ENCODE measurements around the gene CKS1B. TPM values are rescaled to one million over a fixed set of nuclear protein-coding genes. Genes with fewer than 3 reads are reported as not detected.
"Not testable (repeated sequence)": the region's sequence is repeated elsewhere in the genome, so short reads cannot be mapped to it uniquely, and the experiment has no call there.

The CKS1B gene
- total RNA-seq, 1 donor from 2014 or later = 18.5 TPM

DNA sequence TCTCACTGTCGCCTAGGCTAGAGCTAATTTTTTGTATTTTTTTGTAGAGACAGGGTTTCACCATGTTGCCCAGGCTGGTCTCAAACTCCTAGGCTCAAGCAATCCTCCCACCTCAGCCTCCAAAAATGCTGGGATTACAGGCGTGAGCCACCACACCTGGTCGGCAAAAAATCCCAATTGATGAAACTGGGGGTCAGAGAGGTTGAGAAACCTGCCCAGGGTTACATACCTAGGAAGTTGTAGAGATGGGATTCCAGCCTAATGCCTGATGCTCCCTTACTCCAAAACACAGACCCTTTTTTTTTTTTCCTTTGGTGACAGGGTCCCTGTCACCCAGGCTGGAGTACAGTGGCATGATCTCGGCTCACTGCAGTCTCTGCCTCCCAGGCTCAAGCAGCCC, 12.3 kb downstream of the CKS1B start:
- not testable (repeated sequence) for DNase-seq (ENCODE audit: low spot score)

DNA sequence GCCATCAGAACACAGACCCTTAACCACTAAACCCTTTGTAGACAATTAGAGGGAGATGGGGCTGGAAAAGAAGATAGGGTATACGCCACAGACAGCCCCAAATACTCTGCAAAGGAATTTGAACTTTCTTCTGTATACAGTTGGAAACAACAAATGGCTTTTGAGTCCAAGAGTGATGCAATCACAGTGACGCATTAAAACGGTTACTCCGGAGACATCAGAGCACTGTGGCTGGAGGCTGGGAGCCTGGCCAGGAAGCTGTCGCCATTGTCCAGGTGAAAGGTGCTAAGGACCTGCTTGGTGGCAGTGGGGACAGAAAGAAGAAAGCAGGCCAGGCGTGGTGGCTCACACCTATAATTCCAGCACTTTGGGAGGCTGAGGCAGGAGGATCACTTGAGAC, 12.8 kb downstream of the CKS1B start:
- DNase-seq (ENCODE audit: low spot score) = no peak

DNA sequence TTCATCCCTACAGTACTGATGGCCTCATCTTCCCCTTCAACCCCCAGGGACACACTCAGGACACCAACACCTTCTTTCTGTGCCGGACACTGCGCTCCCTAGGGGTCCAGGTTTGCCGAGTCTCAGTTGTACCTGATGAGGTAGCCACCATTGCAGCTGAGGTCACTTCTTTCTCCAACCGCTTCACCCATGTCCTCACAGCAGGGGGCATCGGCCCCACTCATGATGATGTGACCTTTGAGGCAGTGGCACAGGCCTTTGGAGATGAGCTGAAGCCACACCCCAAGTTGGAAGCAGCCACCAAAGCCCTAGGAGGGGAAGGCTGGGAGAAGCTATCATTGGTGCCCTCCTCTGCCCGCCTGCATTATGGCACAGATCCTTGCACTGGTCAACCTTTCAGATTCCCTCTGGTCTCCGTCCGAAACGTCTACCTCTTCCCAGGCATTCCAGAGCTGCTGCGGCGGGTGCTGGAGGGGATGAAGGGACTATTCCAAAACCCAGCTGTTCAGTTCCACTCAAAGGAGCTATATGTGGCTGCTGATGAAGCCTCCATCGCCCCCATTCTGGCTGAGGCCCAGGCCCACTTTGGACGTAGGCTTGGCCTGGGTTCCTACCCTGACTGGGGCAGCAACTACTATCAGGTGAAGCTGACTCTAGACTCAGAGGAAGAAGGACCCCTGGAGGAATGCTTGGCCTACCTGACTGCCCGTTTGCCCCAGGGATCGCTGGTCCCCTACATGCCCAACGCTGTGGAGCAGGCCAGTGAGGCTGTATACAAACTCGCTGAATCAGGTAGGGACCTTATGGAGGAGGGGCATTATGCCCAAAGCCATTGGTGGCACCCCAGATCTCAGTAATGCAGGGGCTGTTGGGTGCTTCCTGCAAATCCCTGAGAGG, 13.8 kb downstream of the CKS1B start:
- no peak for DNase-seq (ENCODE audit: low spot score)

DNA sequence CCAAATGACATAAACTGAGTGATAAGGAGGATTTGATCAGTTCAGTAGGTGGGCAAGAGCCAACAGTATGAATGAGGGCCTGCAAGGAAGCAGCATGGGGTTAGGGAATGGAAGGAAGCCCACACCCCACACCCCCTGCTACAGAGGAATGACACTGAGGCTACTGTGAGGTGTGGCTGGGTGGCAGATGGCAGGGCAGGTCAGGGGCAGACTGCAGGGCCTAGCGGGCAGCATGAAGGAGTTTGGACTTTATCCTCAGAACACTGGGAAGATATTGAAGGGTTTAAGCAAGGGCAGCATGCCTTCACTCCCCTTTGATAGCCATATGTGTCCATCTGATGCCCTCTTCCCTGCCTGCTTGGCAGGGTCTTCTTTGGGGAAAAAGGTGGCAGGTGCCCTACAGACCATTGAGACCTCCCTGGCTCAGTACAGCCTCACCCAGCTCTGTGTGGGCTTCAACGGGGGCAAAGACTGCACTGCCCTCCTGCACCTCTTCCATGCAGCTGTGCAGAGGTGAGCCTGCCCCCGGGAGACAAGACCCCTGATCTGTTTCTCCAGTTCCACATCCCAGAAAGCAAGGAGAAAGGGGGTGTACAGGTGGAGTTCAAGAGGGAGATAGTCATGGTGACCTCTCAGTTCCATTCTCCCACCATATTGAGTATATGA, 14.8 kb downstream of the CKS1B start:
- DNase-seq (ENCODE audit: low spot score) = no peak

DNA sequence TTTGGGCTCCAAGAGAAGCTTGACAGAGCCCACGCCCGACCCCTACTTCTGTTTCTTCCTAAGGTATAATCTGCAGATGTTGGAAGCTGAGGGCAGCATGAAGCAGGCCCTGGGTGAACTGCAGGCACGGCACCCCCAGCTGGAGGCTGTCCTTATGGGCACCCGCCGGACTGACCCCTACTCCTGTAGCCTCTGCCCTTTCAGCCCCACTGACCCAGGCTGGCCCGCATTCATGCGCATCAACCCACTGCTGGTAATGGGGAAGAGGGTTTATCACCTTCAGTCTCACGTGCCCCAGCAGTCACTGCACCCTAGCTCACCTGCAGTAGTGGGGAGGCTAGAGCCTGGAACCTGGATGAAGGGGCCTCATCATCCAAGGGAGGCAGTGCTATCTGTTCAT, 15.8 kb downstream of the CKS1B start:
- no peak for DNase-seq (ENCODE audit: low spot score)

DNA sequence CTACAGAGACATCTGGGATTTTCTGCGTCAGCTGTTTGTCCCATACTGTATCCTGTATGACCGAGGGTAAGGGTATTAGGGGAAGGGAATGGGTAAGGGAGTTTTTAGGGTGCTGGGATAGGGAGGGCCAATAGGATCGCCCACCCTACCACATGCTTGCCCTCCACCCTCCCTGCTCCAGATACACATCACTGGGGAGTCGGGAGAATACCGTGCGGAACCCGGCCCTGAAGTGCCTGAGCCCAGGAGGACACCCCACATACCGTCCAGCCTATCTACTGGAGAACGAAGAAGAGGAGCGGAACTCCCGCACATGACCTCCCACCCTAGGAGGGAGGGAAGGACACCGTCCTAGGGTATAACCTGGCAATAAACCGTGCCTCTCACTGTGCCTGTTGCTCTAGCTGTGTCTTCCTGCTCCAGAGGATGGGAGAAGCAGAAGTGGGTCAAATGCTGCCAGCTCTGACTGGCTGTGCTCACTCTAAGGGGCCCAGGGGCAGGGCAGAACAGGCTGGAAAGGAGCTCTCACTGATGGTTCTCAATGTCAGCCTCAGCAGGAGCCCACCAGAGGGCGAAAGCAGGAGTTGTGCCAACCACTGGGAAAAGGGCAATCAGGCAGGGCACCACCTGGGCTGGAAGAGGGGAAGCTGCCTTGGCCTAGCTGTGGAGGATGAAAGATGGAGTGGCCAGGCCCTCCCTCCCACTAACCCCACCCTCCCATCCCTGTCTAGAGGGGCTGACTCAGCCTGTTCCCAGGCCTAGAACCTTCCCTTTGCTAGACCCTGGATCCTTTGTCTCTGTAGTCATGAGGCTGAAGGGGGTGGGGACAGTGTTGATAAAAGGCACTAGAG, 18.5 kb downstream of the CKS1B start:
- peak; percentile 46 for DNase-seq (ENCODE audit: low spot score)

DNA sequence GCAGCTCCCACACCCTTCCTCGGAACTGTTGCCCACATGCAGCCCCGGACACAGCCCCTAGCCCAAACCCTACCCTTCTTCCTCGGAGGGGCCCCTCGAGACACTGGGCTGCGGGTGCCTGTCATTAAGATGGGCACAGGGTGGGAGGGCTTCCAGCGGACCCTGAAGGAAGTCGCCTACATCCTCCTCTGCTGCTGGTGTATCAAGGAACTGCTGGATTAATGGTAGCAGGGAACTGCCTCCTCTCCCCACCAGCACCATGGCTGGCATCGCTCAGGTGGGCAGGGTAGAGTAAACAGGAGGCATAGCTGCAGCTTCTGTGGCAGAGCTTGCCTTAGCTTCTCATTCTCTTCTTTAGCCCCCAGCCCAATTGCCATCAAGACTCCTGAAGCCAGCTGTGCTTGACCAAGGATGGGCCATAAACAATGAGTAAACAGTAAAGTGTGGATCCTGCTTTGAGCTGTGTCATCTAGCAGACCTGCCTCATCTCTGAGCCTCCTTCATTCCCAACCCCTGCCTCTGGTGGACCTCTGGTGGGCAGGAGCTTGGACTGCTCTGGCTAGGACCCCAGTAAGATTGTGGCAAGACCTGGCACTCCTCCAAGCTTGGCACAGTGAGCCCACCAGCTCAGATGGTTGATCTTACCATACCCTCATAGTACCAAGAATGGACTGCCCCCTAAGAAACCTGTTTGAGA, 19.2 kb downstream of the CKS1B start, which contains the start of gene LENEP:
Gene LENEP (plus strand): TSS at position 15 of the 697 bp plus-strand sequence. CDS start 22 bp downstream, at position 37.
- DNase-seq (ENCODE audit: low spot score) = no peak

DNA sequence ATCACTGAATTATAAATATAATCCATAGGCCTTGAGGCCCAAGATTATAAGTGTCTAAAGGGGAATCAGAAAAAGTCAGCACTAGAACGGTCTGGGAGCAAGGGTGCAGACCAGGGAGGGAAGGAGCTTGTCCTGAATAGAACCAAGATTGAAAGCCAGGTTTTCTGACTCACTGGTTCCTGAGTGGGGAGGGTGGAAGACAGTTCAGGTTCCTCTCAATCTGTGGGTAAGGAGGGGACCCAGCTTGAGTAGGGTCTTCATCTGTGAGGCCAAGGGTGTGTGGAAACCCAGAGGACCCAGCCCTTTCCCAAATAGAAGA, 19.7 kb downstream of the CKS1B start:
- no peak for DNase-seq (ENCODE audit: low spot score)

DNA sequence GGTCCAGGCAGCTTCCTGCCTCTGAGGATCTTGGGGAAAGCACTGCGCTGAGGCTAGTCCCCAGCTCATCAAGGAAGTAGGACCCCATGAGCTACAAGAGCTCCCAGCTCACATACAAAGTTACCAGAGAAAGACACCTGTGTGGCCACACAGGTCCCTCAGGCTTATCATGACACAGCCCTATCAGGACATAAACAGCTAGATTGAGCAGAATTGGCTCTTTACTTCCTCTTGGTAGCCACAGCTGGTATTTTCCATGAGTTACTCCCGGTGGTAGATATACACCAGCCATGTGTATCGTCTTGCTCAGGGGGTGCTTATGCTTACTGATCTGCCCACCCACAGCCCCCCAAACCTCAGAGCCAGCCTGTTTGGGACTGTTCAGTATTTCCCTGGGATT, 20.1 kb downstream of the CKS1B start:
- DNase-seq (ENCODE audit: low spot score) = no peak

DNA sequence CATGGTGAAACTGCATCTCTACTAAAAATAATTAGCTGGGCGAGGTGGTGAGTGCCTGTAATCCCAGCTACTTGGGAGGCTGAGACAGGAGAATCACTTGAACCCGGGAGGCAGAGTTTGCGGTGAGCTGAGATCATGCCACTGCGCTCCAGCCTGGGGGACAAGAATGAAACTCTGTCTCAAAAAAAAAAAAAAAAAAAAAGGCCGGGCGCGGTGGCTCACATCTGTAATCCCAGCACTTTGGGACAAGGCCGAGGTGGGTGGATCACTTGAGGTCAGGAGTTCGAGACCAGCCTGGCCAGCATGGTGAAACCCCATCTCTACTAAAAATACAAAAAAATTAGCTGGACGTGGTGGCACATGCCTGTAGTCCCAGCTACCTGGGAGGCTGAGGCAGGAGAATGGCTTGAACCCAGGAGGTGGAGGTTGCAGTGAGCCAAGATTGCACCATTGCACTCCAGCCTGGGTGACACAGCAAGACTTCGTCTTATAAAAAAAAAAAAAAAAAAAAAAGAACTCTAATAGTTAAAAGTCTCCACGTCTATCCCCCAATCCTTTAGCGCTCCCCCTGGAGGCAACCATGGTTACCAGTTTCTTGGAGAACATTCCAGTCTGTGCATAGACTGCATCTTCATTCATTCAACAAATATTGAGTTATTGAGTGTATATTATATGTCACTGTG, 21.0 kb downstream of the CKS1B start:
- peak; percentile 80 for DNase-seq (ENCODE audit: low spot score)

DNA sequence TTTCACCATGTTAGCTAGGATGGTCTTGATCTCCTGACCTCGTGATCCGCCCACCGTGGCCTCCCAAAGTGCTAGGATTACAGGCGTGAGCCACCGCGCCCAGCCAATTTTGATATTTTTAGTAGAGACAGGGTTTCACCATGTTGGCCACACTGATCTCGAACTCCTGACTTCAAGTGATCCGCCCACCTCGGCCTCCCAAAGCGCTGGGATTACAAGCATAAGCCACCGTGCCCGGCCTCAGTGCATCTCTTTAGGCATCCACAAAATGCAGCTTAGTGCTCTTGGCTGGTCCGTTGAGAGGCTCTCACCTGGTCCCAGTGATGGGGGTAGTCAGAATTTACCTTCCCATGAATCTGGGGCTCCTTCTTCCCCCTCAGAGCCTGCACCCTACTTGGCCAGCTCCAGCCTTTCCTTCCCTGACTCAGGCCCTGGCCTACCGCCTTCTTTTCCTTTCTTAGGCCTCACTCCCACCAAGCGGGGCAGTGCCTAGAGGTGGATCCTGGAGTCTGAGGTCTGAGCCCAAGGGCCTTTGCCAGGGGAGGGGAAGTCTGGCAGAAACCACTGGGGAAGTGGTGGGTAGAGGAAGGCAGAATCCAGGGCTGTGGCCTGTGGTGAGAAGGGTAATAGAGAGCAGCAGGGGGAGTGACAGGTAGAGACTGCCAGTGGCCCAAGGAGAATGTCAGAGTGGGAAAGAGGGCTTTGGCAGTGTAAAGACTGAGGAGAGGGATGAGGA, 22.7 kb downstream of the CKS1B start:
- DNase-seq (ENCODE audit: low spot score) = no peak

DNA sequence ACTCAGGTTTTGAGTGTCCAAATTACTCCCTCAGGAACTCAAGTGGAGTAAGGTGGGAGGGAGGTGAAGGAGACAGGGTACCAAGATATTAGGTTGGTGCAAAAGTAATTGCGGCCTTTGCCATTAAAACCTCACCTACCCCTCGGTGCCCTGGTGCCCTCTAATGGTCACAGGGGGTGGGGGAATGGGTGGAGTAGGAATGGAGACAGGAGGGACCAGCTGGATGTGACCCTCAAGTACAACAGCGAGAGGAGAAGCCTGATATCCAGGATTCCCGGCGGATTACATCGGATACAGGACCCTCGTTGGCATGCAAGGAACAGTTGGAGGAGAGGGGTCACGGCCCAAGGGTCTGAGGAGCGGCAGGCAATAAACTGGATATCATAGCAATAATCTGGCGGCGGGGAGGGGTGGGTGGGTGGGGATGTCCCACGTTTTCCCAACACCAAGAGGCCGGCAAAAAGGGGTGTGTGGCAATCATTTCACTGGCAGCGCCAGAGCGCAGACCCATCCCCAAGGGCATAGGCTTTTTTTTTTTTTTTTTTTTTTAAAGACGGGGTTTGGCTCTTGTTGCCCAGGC, 23.8 kb downstream of the CKS1B start:
- no peak for DNase-seq (ENCODE audit: low spot score)

DNA sequence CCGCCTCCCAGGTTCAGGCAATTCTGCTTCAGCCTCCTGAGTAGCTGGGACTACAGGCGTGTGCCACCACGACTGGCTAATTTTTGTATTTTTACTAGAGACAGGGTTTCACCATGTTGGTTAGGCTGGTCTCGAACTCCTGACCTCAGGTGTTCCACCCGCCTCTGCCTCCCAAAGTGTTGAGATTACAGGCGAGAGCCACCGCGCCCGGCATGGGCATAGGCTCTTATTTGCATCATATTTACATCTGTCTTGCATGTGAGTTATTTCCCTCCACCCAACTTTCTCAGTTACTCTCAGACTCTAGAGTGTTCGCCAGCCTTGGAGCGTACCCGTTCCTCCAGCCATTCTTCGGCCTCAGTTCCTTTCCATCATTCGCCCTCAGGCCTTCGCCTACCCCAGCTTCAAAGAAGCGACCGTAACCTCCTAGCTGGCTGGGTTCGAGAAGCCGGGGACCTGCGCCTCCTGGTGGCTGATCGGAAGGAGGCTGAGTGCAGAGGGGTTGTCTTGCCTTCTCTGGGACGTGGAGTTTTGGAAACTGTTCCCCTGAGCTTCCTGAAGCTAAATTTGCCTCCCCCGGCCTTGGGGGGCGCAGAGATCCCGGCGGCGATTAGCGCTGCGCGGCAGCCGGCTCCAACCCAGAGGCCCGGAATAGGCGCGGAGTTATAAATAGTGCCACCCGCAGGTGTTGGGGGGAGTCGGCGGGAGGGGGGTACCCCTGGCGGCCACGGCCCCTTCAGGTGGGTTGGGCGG, 24.5 kb downstream of the CKS1B start:
- DNase-seq (ENCODE audit: low spot score) = peak; percentile 84

DNA sequence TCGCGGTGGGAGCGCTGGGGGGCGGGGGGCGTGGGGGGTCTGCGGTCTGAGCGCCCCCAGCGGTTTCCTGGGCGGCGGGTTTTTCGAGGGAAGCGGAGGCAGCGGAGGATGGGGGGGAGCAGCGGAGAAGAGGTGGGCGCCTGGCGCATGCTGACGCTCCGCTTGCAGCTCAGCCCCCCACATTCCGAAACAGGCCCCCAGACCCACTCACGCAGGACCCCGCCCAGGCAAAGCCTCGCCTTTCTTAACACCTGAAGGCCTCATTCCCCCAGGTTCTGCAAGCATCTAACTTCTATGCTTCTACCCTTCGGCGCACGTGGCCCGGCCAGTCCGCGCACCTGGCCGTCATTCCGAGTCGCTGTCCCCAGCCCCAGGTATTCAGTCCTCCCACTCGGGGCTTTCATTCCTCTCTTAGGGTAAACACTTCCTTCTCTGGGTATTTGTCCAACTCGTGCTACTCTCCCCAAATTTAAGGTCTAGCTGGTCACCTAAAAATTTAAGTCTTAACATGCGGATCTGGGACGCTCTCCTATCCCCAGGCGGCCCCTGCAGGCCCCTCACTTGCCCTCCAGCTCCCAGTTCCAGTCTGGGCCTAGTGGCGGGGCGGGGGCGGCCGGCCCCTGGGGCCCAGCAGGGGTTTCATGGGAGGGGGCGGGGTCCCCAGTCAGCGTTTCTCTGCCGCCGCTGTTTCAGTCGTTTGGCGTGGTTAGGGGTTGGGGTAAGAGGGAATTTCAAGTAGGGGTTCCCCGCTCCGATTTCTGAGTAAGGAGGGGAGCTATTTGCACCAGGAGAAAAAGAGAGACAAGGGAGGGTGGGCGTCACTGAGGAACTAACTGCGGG, 25.3 kb downstream of the CKS1B start:
- DNase-seq (ENCODE audit: low spot score) = peak; percentile 71

DNA sequence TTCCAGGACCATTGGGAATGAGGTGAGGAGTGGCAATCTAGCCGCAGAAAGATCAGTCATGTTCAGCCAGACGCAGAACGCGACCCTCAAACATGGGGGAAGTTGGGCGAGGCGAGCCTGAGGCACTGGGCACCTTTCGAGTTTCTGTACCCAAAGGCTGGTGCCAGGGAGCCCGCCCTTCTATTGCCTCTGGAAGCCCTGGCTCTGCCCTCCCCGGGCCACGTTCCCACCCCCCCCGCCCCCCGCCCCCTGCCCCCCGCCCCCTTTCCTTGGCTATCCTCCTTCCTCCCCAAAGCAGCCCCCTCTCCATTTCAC, 25.9 kb downstream of the CKS1B start:
- no peak for DNase-seq (ENCODE audit: low spot score)

DNA sequence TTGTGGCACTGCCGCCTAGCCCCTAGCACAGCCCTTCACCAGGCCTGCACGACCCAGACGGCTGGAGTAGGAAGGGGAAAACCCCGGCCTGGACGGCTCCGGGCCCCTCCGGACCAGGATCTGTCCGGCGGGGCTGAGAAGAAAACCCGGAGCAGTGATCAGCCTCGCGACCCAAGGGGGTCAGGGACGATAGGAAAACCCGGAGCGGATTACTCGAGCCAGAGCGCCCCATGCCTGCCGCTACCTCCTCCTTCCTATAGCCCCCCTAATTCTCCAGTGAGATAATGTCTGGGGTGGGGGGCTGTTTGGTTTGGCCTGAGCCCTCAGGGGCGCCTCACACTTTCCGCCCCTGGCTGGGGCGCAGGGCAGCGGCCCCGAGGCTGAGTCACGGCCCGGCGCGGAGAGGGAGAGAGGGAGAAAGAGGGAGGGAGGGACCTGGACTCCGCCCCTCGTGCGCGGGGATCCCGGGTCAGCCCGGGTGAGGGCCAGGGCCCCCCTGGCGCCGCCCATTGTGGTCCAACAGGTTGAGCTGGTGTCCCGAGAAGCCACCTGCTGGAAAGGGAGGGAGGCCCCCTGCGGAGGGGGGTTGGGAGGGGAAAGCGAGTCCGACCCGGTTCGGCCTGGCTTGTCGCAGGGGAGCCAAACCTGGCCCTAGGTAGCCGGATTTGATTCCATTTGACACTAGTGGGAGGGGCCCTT, 26.4 kb downstream of the CKS1B start:
- DNase-seq (ENCODE audit: low spot score) = peak; percentile 96

DNA sequence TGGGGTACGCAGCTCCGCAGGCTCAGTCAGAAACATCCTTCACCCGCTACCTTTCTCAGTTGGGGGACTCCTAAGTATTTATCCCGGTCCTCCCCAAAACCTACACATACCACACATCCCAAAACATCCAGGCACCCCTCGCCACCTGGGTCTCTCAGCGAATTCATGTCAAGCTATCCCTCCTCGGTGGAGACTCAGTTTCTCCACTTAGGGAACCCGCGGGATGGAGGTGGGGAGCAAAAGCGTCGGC, 26.9 kb downstream of the CKS1B start:
- DNase-seq (ENCODE audit: low spot score) = no peak
